Transverse colon (tissue), 4 donors: ENCODE results near the gene CAMK2B.

Experiments used
- CTCF ChIP-seq, 5 experiments: fragments of 200-600 bp in 3 of 5; fragments of 450-650 bp in 2 of 5; sonication (generic) in 3 of 5; IDR thresholded peaks; 1 replicate in 2 of 5; 2 replicates in 3 of 5; pipeline ENCODE4 v1.5.1; 2016 to 2017; ENCODE audit warnings: antibody characterized with exemption in 5 of 5, inconsistent platforms in 3 of 5, mild to moderate bottlenecking in 2 of 5, moderate library complexity in 1 of 5
- EP300 ChIP-seq: sonication (generic); formaldehyde crosslinking; IDR thresholded peaks from one replicate; pipeline ENCODE4 v1.6.1; 2017; ENCODE audit warnings: antibody characterized with exemption, low read depth
- POLR2A ChIP-seq: fragments of 450-650 bp; IDR thresholded peaks from one replicate; pipeline ENCODE4 v1.6.1; 2016; ENCODE audit warnings: antibody characterized with exemption, mild to moderate bottlenecking, moderate library complexity
- POLR2AphosphoS5 ChIP-seq, 3 donors: sonication (generic); formaldehyde crosslinking; IDR thresholded peaks; one replicate each; pipeline ENCODE4 v1.6.1; 2016; ENCODE audit warnings: antibody characterized with exemption in 3 of 3

GRCh38 chr7:44183386-44183785 is 142.0 kb downstream of the CAMK2B start:
- TF ChIP-seq POLR2A (no peak), CTCF (IDR thresholded peaks at IDR 0.05) (no peak), EP300 (no peak), POLR2AphosphoS5 (IDR thresholded peaks at IDR 0.05) (no peak)
